IPS-11a (cell line): ENCODE measurements around the gene PTAFR.

Experiments
- H3K4me3 ChIP-seq: one replicate; pipeline ENCODE4 v1.5.1; 2013; ENCODE audit warnings: low read depth, low read length, control low read depth

The PTAFR gene

GRCh38 chr1:28176492-28177470 is at the start of gene PTAFR:
Gene PTAFR (minus strand): TSS chr1:28176690. CDS start chr1:28151021, 25,669 bp downstream.
- no peak within 1 kb of the TSS for H3K4me3 ChIP-seq

- H3K4me3 ChIP-seq, result no peak overlapping the region
Observed at GRCh38 chr1:28213315-28213714, 36.8 kb upstream of the PTAFR start.

GRCh38 chr1:28209700-28210099 is 33.2 kb upstream of the PTAFR start:
- no peak overlapping the region for H3K4me3 ChIP-seq

- H3K4me3 ChIP-seq, result no peak overlapping the region
Observed at GRCh38 chr1:28208818-28209441, 32.4 kb upstream of the PTAFR start.

- H3K4me3 ChIP-seq, result no peak overlapping the region
Observed at GRCh38 chr1:28205243-28205642, 28.8 kb upstream of the PTAFR start.

GRCh38 chr1:28200234-28200873 is 23.9 kb upstream of the PTAFR start:
- H3K4me3 ChIP-seq, result no peak overlapping the region

GRCh38 chr1:28199328-28200233 is 23.1 kb upstream of the PTAFR start:
- no peak overlapping the region for H3K4me3 ChIP-seq

GRCh38 chr1:28197682-28198415 is 21.4 kb upstream of the PTAFR start:
- no peak overlapping the region for H3K4me3 ChIP-seq

- H3K4me3 ChIP-seq, result no peak overlapping the region
Observed at GRCh38 chr1:28196330-28196729, 19.8 kb upstream of the PTAFR start.

GRCh38 chr1:28195780-28196179 is 19.3 kb upstream of the PTAFR start:
- no peak overlapping the region for H3K4me3 ChIP-seq

GRCh38 chr1:28194326-28195035 is 18.0 kb upstream of the PTAFR start:
- no peak overlapping the region for H3K4me3 ChIP-seq

GRCh38 chr1:28193701-28194161 is 17.2 kb upstream of the PTAFR start:
- H3K4me3 ChIP-seq, result no peak overlapping the region

GRCh38 chr1:28190996-28191645 is 14.6 kb upstream of the PTAFR start:
- no peak overlapping the region for H3K4me3 ChIP-seq

GRCh38 chr1:28190337-28190979 is 14.0 kb upstream of the PTAFR start:
- no peak overlapping the region for H3K4me3 ChIP-seq

- H3K4me3 ChIP-seq, result no peak overlapping the region
Observed at GRCh38 chr1:28185071-28185470, 8.6 kb upstream of the PTAFR start.

GRCh38 chr1:28180306-28181305 is 4.1 kb upstream of the PTAFR start:
- no peak overlapping the region for H3K4me3 ChIP-seq
